ENCODE measurements around the gene PFKP. TPM values are rescaled to one million over a fixed set of nuclear protein-coding genes. Genes with fewer than 3 reads are reported as not detected.

PFKP gene
- total and polyA plus RNA-seq, 4 experiments from 2014 or later, result 62.4 to 83.6 (median 73.2) TPM

DNA sequence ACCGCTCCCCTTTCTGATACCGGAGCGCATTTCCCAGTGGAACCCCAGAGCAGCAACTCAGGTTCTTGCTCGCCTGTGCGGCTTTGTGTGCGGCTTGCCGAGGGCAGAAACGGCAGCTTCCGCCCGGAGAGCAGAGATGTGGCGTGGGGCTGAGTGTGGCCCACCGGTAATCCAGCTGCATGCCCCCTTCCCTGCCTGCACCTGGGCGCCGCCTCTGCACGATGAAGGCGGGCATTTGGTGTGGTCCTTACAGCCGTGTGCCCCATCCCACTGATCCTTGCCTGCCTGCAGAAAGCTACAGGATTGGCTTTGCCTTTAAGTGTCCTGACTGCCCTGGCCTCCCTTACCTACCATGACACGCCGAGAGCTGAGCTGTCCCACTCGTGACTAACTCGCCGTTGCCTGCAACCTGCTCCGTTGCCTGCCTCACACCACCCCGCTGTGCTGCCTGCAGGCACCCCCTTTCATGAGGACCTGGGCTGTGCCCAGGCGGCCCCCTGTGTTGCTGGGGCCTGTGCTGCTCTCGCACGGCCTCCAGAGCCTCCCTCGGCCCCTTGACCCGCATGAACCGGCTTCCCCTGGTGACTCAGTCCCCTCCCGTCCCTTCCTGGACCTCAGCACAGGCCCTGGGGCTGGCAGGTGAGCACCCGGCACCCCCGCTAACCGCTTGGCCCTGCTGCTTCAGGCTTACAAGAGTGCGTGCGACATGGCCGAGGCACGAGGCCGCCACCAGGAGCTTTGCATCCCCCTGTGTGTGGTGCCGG lies 57.2 kb downstream of the PFKP start:
- H3K4me3 ChIP-seq (ENCODE audit: low read length in 2 of 2), result no peak overlapping the region
- intact Hi-C loops (cut with micrococcal nuclease), result no loop called here
- H3K27me3 ChIP-seq (ENCODE audit: insufficient read depth, low read length), result no peaks in the 10 kb centered on the region
- peaks cover 0 to 9% (median 0%) of the 10 kb centered on the region in 8 donors for H3K9me3 Mint-ChIP-seq
- no peaks in the 10 kb centered on the region for H3K4me1 ChIP-seq (ENCODE audit: insufficient read depth, low read length)
- no peak for DNase-seq
- no peaks in the 10 kb centered on the region for H3K27me3 Mint-ChIP-seq
- no peak overlapping the region for H3K27ac ChIP-seq (ENCODE audit: low read depth, low read length)
- no peak overlapping the region for H3K4me3 Mint-ChIP-seq
- ChIA-PET POLR2A (ENCODE audit: partially characterized antibody) (no interaction called here), CTCF (ENCODE audit: partially characterized antibody) (interaction anchor here (1.3 kb wide), 1 partner anchor 15 kb away, joined by 3 read pairs; no protein-coding TSS in a partner anchor)
- no peaks in the 10 kb centered on the region for H3K9me3 ChIP-seq (ENCODE audit: control insufficient read depth in 1 of 2, low read length in 2 of 2)
- peaks cover 15% of the 10 kb centered on the region for H3K36me3 ChIP-seq (ENCODE audit: insufficient read depth, low read length)
- H3K27ac Mint-ChIP-seq, result peak overlapping the region in 1 of 7 donors; percentile 75
- no peaks in the 10 kb centered on the region for H3K4me1 Mint-ChIP-seq
- peaks cover 32 to 71% of the 10 kb centered on the region in 2 donors for H3K36me3 Mint-ChIP-seq

GRCh38 chr10:3125527-3126170 lies 58.3 kb downstream of the PFKP start:
- intact Hi-C loops (cut with micrococcal nuclease), result no loop called here
- ChIA-PET POLR2A (ENCODE audit: partially characterized antibody) (no interaction called here), CTCF (ENCODE audit: partially characterized antibody) (interaction anchor here (1.3 kb wide), 1 partner anchor 16 kb away, joined by 3 read pairs; no protein-coding TSS in a partner anchor)
- peaks cover 0 to 9% (median 0%) of the 10 kb centered on the region in 8 donors for H3K9me3 Mint-ChIP-seq
- H3K36me3 ChIP-seq (ENCODE audit: insufficient read depth, low read length), result peaks cover 23% of the 10 kb centered on the region
- H3K27me3 ChIP-seq (ENCODE audit: insufficient read depth, low read length), result no peaks in the 10 kb centered on the region
- peaks cover 40 to 70% of the 10 kb centered on the region in 2 donors for H3K36me3 Mint-ChIP-seq
- H3K27me3 Mint-ChIP-seq, result no peaks in the 10 kb centered on the region
- H3K27ac ChIP-seq (ENCODE audit: low read depth, low read length), result no peak overlapping the region
- no peak overlapping the region for H3K4me3 ChIP-seq (ENCODE audit: low read length in 2 of 2)
- H3K4me1 ChIP-seq (ENCODE audit: insufficient read depth, low read length), result no peaks in the 10 kb centered on the region
- H3K4me1 Mint-ChIP-seq, result no peaks in the 10 kb centered on the region
- H3K27ac Mint-ChIP-seq, result peak overlapping the region in 1 of 7 donors; percentile 36
- no peak for DNase-seq
- H3K9me3 ChIP-seq (ENCODE audit: control insufficient read depth in 1 of 2, low read length in 2 of 2), result no peaks in the 10 kb centered on the region
- no peak overlapping the region for H3K4me3 Mint-ChIP-seq

- Mint-ChIP-seq H3K9me3 (peaks cover 0 to 9% (median 0%) of the 10 kb centered on the region in 8 donors), H3K36me3 (peaks cover 40 to 70% of the 10 kb centered on the region in 2 donors), H3K4me1 (no peaks in the 10 kb centered on the region), H3K27ac (no peak overlapping the region), H3K4me3 (no peak overlapping the region), H3K27me3 (no peaks in the 10 kb centered on the region)
- intact Hi-C loops (cut with micrococcal nuclease), result no loop called here
- peaks cover 23% of the 10 kb centered on the region for H3K36me3 ChIP-seq (ENCODE audit: insufficient read depth, low read length)
- H3K4me3 ChIP-seq (ENCODE audit: low read length in 2 of 2), result no peak overlapping the region
- DNase-seq, result no peak
- H3K27me3 ChIP-seq (ENCODE audit: insufficient read depth, low read length), result no peaks in the 10 kb centered on the region
- H3K27ac ChIP-seq (ENCODE audit: low read depth, low read length), result no peak overlapping the region
- POLR2A ChIA-PET (ENCODE audit: partially characterized antibody), result interaction anchor here (0.6 kb wide), 1 partner anchor 35 kb away, joined by 3 read pairs; no protein-coding TSS in a partner anchor
- CTCF ChIA-PET (ENCODE audit: partially characterized antibody), result interaction anchor here (1.3 kb wide), 1 partner anchor 16 kb away, joined by 3 read pairs; no protein-coding TSS in a partner anchor
- no peaks in the 10 kb centered on the region for H3K9me3 ChIP-seq (ENCODE audit: control insufficient read depth in 1 of 2, low read length in 2 of 2)
- H3K4me1 ChIP-seq (ENCODE audit: insufficient read depth, low read length), result no peaks in the 10 kb centered on the region
Measured at GRCh38 chr10:3126249-3126648, 58.9 kb downstream of the PFKP start.

- Histone ChIP-seq H3K4me3 (ENCODE audit: low read length in 2 of 2) (no peak overlapping the region), H3K27me3 (ENCODE audit: insufficient read depth, low read length) (no peaks in the 10 kb centered on the region), H3K36me3 (ENCODE audit: insufficient read depth, low read length) (peaks cover 23% of the 10 kb centered on the region), H3K9me3 (ENCODE audit: control insufficient read depth in 1 of 2, low read length in 2 of 2) (no peaks in the 10 kb centered on the region), H3K27ac (ENCODE audit: low read depth, low read length) (no peak overlapping the region), H3K4me1 (ENCODE audit: insufficient read depth, low read length) (no peaks in the 10 kb centered on the region)
- ChIA-PET CTCF (ENCODE audit: partially characterized antibody) (no interaction called here), POLR2A (ENCODE audit: partially characterized antibody) (interaction anchor here (0.6 kb wide), 1 partner anchor 36 kb away, joined by 3 read pairs; no protein-coding TSS in a partner anchor)
- Mint-ChIP-seq H3K4me1 (no peaks in the 10 kb centered on the region), H3K27me3 (no peaks in the 10 kb centered on the region), H3K4me3 (no peak overlapping the region), H3K36me3 (peaks cover 43 to 71% of the 10 kb centered on the region in 2 donors), H3K9me3 (peaks cover 0 to 9% (median 0%) of the 10 kb centered on the region in 8 donors), H3K27ac (no peak overlapping the region)
- DNase-seq, result no peak
- intact Hi-C loops (cut with micrococcal nuclease), result no loop called here
Measured at GRCh38 chr10:3126741-3127346, 59.5 kb downstream of the PFKP start.

GRCh38 chr10:3127921-3128320 lies 60.6 kb downstream of the PFKP start:
- no peak for DNase-seq
- Mint-ChIP-seq H3K4me1 (no peaks in the 10 kb centered on the region), H3K4me3 (no peak overlapping the region), H3K9me3 (peaks cover 0 to 9% (median 0%) of the 10 kb centered on the region in 8 donors), H3K27me3 (no peaks in the 10 kb centered on the region), H3K27ac (no peak overlapping the region), H3K36me3 (peaks cover 45 to 71% of the 10 kb centered on the region in 2 donors)
- Histone ChIP-seq H3K4me3 (ENCODE audit: low read length in 2 of 2) (no peak overlapping the region), H3K27me3 (ENCODE audit: insufficient read depth, low read length) (no peaks in the 10 kb centered on the region), H3K36me3 (ENCODE audit: insufficient read depth, low read length) (peaks cover 13% of the 10 kb centered on the region), H3K9me3 (ENCODE audit: control insufficient read depth in 1 of 2, low read length in 2 of 2) (no peaks in the 10 kb centered on the region), H3K27ac (ENCODE audit: low read depth, low read length) (no peak overlapping the region), H3K4me1 (ENCODE audit: insufficient read depth, low read length) (no peaks in the 10 kb centered on the region)
- ChIA-PET POLR2A (ENCODE audit: partially characterized antibody) (no interaction called here), CTCF (ENCODE audit: partially characterized antibody) (no interaction called here)
- intact Hi-C loops (cut with micrococcal nuclease), result no loop called here

DNA sequence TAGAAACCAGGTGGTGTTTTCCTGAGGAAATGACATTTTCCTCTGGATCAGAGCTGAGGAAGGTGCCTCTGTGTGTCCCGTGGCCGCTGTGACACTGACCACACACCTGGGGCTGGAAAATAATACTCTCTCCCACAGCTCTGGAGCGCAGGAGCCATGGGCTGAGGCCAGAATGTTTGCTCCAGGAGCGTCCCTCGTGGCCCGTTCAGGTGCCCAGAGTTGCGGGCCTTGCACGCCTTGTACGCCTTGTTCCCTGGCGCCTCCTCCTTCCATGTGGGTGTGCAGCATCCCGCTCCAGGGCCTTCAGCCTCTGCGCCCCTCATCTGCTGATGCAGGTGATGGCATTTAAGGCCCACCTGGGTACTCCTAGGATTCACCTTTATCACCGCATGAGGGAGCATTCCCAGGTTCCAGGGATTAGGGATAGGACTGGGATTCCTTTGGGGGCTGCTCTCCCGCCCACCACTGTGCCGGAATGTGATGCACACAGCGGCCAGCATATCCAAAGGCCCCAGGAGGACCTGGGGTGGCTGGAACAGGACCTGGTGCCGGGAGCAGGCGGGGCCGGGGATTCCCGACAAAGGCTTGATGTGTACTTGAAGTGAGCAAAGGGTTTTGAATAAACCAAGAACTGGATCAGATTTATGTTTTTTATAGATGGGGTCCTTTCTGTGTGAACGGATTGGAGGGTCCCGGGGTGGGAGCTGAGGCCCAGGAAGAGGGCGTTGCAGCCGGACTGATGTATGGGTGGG lies 61.2 kb downstream of the PFKP start:
- Histone ChIP-seq H3K4me1 (ENCODE audit: insufficient read depth, low read length) (no peaks in the 10 kb centered on the region), H3K27me3 (ENCODE audit: insufficient read depth, low read length) (no peaks in the 10 kb centered on the region), H3K9me3 (ENCODE audit: control insufficient read depth in 1 of 2, low read length in 2 of 2) (no peaks in the 10 kb centered on the region), H3K36me3 (ENCODE audit: insufficient read depth, low read length) (peaks cover 10% of the 10 kb centered on the region), H3K4me3 (ENCODE audit: low read length in 2 of 2) (no peak overlapping the region), H3K27ac (ENCODE audit: low read depth, low read length) (no peak overlapping the region)
- H3K4me3 Mint-ChIP-seq, result no peak overlapping the region
- H3K4me1 Mint-ChIP-seq, result no peaks in the 10 kb centered on the region
- peaks cover 42 to 71% of the 10 kb centered on the region in 2 donors for H3K36me3 Mint-ChIP-seq
- H3K9me3 Mint-ChIP-seq, result peaks cover 0 to 9% (median 0%) of the 10 kb centered on the region in 8 donors
- intact Hi-C loops (cut with micrococcal nuclease), result no loop called here
- DNase-seq, result no peak
- no peak overlapping the region for H3K27ac Mint-ChIP-seq
- no peaks in the 10 kb centered on the region for H3K27me3 Mint-ChIP-seq
- POLR2A ChIA-PET (ENCODE audit: partially characterized antibody), result no interaction called here
- CTCF ChIA-PET (ENCODE audit: partially characterized antibody), result no interaction called here

Data from CD4-positive, alpha-beta memory T cell (primary cell).